Prostate gland (tissue), 2 donors: ENCODE results near the gene CST2. TPM values are rescaled to one million over a fixed set of nuclear protein-coding genes. Genes with fewer than 3 reads are reported as not detected.
"Not testable (repeated sequence)": the region's sequence is repeated elsewhere in the genome, so short reads cannot be mapped to it uniquely, and the experiment has no call there.

Source experiments
- DNase-seq: peaks from one replicate; pipeline ENCODE4 v3.0.0-alpha.2; 2019; ENCODE audit warnings: low spot score
- H3K27ac ChIP-seq, 2 donors: fragments of 200-600 bp; sonication (generic); 2 replicates each; pipeline ENCODE4 v1.5.1; 2017 to 2019
- H3K27me3 ChIP-seq: fragments of 200-600 bp; sonication (generic); replicated peaks from 2 replicates; pipeline ENCODE4 v1.5.1; 2019; ENCODE audit not compliant: insufficient read depth
- H3K36me3 ChIP-seq, 2 donors: fragments of 200-600 bp; sonication (generic); 1 replicate in 1 of 2; 2 replicates in 1 of 2; pipeline versions ENCODE4 v1.5.1 to v1.8.1; 2017 to 2019
- H3K4me1 ChIP-seq: fragments of 200-600 bp; sonication (generic); replicated peaks from 2 replicates; pipeline ENCODE4 v1.5.1; 2019
- H3K4me3 ChIP-seq, 2 donors: fragments of 200-600 bp; sonication (generic); 2 replicates each; pipeline ENCODE4 v1.5.1; 2017 to 2019
- H3K9me3 ChIP-seq: fragments of 200-600 bp; sonication (generic); 2 replicates; pipeline ENCODE4 v1.5.1; 2017
- CTCF ChIP-seq, 4 experiments: fragments of 200-600 bp in 2 of 4; fragments of 450-650 bp in 2 of 4; sonication (generic) in 2 of 4; IDR thresholded peaks; 1 replicate in 3 of 4; 2 replicates in 1 of 4; pipeline ENCODE4 v1.5.1; 2016 to 2019; ENCODE audit warnings: antibody characterized with exemption in 4 of 4, mild to moderate bottlenecking in 2 of 4, moderate library complexity in 2 of 4
- POLR2A ChIP-seq: fragments of 450-650 bp; IDR thresholded peaks from one replicate; pipeline ENCODE4 v1.6.1; 2016; ENCODE audit warnings: antibody characterized with exemption, mild to moderate bottlenecking
- POLR2AphosphoS5 ChIP-seq: sonication (generic); formaldehyde crosslinking; IDR thresholded peaks from one replicate; pipeline ENCODE4 v1.6.1; 2017; ENCODE audit warnings: antibody characterized with exemption
- WGBS: methylation state at CpG from one replicate; pipeline ENCODE4 v1.1.5; 2018; 5-methylcytosine and 5-hydroxymethylcytosine counted together
- intact Hi-C: fragments of 100-400 bp; cut with DNase I; formaldehyde crosslinking; loops from one replicate; pipeline ENCODE4 v1.14.2; 2022
- total RNA-seq, 2 donors: library from RNA; depleted of rRNA; stranded (reverse); fragments of >200 nt; gene quantifications; one replicate each; pipeline ENCODE4 v1.1.0, GENCODE V29; 2016

The CST2 gene
- total RNA-seq, 2 donors from 2014 or later, result not detected

DNA sequence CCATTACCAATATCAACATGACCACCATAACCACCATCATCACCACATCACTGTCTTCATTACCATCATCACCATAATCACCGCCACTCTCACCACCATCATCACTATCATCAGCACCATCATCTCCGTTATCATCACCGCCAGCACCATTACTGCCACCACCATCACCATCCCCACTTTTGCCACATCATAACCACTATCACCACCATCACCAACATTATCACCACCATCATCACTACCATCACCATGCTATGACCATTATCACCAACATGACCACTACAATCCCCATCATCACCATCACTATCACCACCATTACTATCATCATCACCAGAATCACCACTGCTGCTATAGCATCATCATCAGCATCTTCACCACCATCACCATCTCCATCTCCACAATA lies 25.7 kb downstream of the CST2 start:
- 99% methylated on average over 3 of the region's 3 CpGs for WGBS
- TF ChIP-seq POLR2A (no peak), POLR2AphosphoS5 (no peak), CTCF (IDR thresholded peaks at IDR 0.05) (no peak)
- H3K36me3 ChIP-seq, result no peaks in the 10 kb centered on the region
- H3K27me3 ChIP-seq, result no peaks in the 10 kb centered on the region
- no peak overlapping the region for H3K27ac ChIP-seq
- DNase-seq, result no peak
- no peaks in the 10 kb centered on the region for H3K4me1 ChIP-seq
- H3K9me3 ChIP-seq, result no peaks in the 10 kb centered on the region
- intact Hi-C loops, result no loop called here
- H3K4me3 ChIP-seq, result no peak overlapping the region

GRCh38 chr20:23799216-23799847 lies 27.2 kb downstream of the CST2 start:
- H3K4me1 ChIP-seq, H3K27me3 ChIP-seq, H3K9me3 ChIP-seq, H3K36me3 ChIP-seq, H3K27ac ChIP-seq, H3K4me3 ChIP-seq, intact Hi-C loops: not testable (repeated sequence)
- DNase-seq, result peak; percentile 18
- 56% methylated on average over 4 of the region's 4 CpGs for WGBS
- TF ChIP-seq CTCF (IDR thresholded peaks at IDR 0.05), result peak; percentile 16 to 58 (median 42)

DNA sequence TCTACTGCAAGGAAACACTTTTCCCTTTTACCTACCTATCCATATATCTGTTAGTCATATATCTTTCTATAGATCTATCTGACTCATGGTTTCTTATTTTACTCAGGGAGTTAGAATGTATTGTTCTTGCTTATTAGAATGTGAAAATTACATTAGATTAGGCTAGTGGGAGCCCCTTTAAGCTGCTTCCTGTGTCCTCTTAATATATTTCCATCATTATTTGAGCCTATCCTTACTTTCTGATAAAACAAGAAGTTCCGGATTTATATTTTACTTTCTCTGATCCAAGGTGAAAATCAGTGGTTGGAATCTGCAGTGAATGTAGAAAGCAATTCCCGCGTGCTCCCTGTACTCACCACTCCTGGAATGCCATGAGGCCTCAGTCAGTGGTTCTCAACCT lies 31.0 kb downstream of the CST2 start:
- Histone ChIP-seq H3K4me3 (no peak overlapping the region), H3K36me3 (no peaks in the 10 kb centered on the region), H3K9me3 (no peaks in the 10 kb centered on the region), H3K27ac (no peak overlapping the region), H3K4me1 (no peaks in the 10 kb centered on the region), H3K27me3 (no peaks in the 10 kb centered on the region)
- WGBS, result 81% methylated on average over 3 of the region's 3 CpGs
- DNase-seq, result no peak
- no peak for TF ChIP-seq POLR2AphosphoS5
- no peak for TF ChIP-seq CTCF (IDR thresholded peaks at IDR 0.05)
- no peak for TF ChIP-seq POLR2A
- intact Hi-C loops, result no loop called here

GRCh38 chr20:23794841-23795240 lies 31.7 kb downstream of the CST2 start:
- DNase-seq, result no peak
- WGBS, result 26% methylated on average over 7 of the region's 7 CpGs
- intact Hi-C loops, result no loop called here

More at GRCh38 chr20:23794841-23795240, 31.7 kb downstream of the CST2 start:
- no peaks in the 10 kb centered on the region for H3K27me3 ChIP-seq
- no peak overlapping the region for H3K4me3 ChIP-seq
- no peak for TF ChIP-seq POLR2AphosphoS5
- no peak for TF ChIP-seq CTCF (IDR thresholded peaks at IDR 0.05)
- TF ChIP-seq POLR2A, result no peak
- H3K27ac ChIP-seq, result no peak overlapping the region
- no peaks in the 10 kb centered on the region for H3K4me1 ChIP-seq
- no peaks in the 10 kb centered on the region for H3K36me3 ChIP-seq
- no peaks in the 10 kb centered on the region for H3K9me3 ChIP-seq
